ENCODE results near the gene ATP2A1. TPM values are rescaled to one million over a fixed set of nuclear protein-coding genes. Genes with fewer than 3 reads are reported as not detected.

Gene ATP2A1
- total and polyA plus RNA-seq, 2 of the 13 experiments (the other 11 are each of a cell fraction or from before 2014, with no cell fraction given), result 3.2 to 12.5 TPM

GRCh38 chr16:28866454-28866804, 11.9 kb upstream of the ATP2A1 start (continued):
- no peak for TF ChIP-seq FOXO4 (CRISPR knock-in tag; conservative IDR thresholded peaks at IDR 0.05)
- no peak for TF ChIP-seq SNAPC2 (CRISPR knock-in tag; IDR thresholded peaks at IDR 0.05)
- no peak for TF ChIP-seq ZNF570 (CRISPR knock-in tag; IDR thresholded peaks at IDR 0.05; ENCODE audit: borderline replicate concordance)
- no peak for TF ChIP-seq ZNF329 (CRISPR knock-in tag; IDR thresholded peaks at IDR 0.05; ENCODE audit: low read depth)
- no peak for TF ChIP-seq ZNF597 (CRISPR knock-in tag; IDR thresholded peaks at IDR 0.05)
- TF ChIP-seq AKAP8 (CRISPR knock-in tag; IDR thresholded peaks at IDR 0.05), result 0 out of 2 replicates have a peak, but pooled peaks have one; percentile 17
- no peak for TF ChIP-seq ZNF564 (CRISPR knock-in tag; IDR thresholded peaks at IDR 0.05)
- no peak for TF ChIP-seq WIZ (CRISPR knock-in tag; IDR thresholded peaks at IDR 0.05)
- no peak for TF ChIP-seq SMAD1 (CRISPR knock-in tag; IDR thresholded peaks at IDR 0.05; ENCODE audit: borderline replicate concordance, low read depth)
- TF ChIP-seq HIVEP1 (CRISPR knock-in tag; IDR thresholded peaks at IDR 0.05), result peak; percentile 61; the same call in 1 of the 2 replicates
- no peak for TF ChIP-seq HINFP (CRISPR knock-in tag; IDR thresholded peaks at IDR 0.05; ENCODE audit: low read depth)
- TF ChIP-seq PHF8 (CRISPR knock-in tag; IDR thresholded peaks at IDR 0.05), result no peak
- TF ChIP-seq ELF3 (CRISPR knock-in tag; IDR thresholded peaks at IDR 0.05), result no peak
- no peak for TF ChIP-seq ZNF367 (CRISPR knock-in tag; IDR thresholded peaks at IDR 0.05; ENCODE audit: borderline replicate concordance)
- TF ChIP-seq ZNF784 (CRISPR knock-in tag; IDR thresholded peaks at IDR 0.05; ENCODE audit: borderline replicate concordance), result no peak
- no peak for TF ChIP-seq ZNF556 (CRISPR knock-in tag; IDR thresholded peaks at IDR 0.05; ENCODE audit: borderline replicate concordance)
- TF ChIP-seq NCOA2 (CRISPR knock-in tag; IDR thresholded peaks at IDR 0.05), result no peak
- TF ChIP-seq REXO4 (CRISPR knock-in tag; IDR thresholded peaks at IDR 0.05; ENCODE audit: borderline replicate concordance), result no peak
- no peak for TF ChIP-seq TRIM24 (CRISPR knock-in tag; IDR thresholded peaks at IDR 0.05)
- no peak for TF ChIP-seq ASH2L (IDR thresholded peaks at IDR 0.05; ENCODE audit: insufficient read length, low read depth, low read length)
- TF ChIP-seq ZNF350 (CRISPR knock-in tag; IDR thresholded peaks at IDR 0.05; ENCODE audit: borderline replicate concordance, low read depth), result 0 out of 2 replicates have a peak, but pooled peaks have one; percentile 45
- TF ChIP-seq NR2F6 (IDR thresholded peaks at IDR 0.05), result no peak
- TF ChIP-seq NR2F6 (CRISPR knock-in tag; IDR thresholded peaks at IDR 0.05), result no peak
- TF ChIP-seq ZFP82 (CRISPR knock-in tag; IDR thresholded peaks at IDR 0.05; ENCODE audit: borderline replicate concordance), result no peak
- no peak for TF ChIP-seq NCOA1 (CRISPR knock-in tag; IDR thresholded peaks at IDR 0.05)
- TF ChIP-seq CBX1 (IDR thresholded peaks at IDR 0.05; ENCODE audit: low read depth), result no peak
- TF ChIP-seq STAG1 (CRISPR knock-in tag; IDR thresholded peaks at IDR 0.05), result no peak
- no peak for TF ChIP-seq CBFB (CRISPR knock-in tag; IDR thresholded peaks at IDR 0.05)
- TF ChIP-seq SALL1 (CRISPR knock-in tag; IDR thresholded peaks at IDR 0.05), result no peak
- TF ChIP-seq ZSCAN20 (CRISPR knock-in tag; IDR thresholded peaks at IDR 0.05; ENCODE audit: borderline replicate concordance), result no peak

Data from HepG2 (cell line).